Activated T-helper 17 cell treated with anti-CD3 and anti-CD28 coated beads, Interleukin-2, amount 50 U/mL, for 72 hours (primary cell): ENCODE data around the gene MKRN2. TPM values are rescaled to one million over a fixed set of nuclear protein-coding genes. Genes with fewer than 3 reads are reported as not detected.
"Not testable (repeated sequence)": the region's sequence is repeated elsewhere in the genome, so short reads cannot be mapped to it uniquely, and the experiment has no call there.

Experiments used
- ATAC-seq: fragments of 150-1000 bp; cut with Tn5 transposase; replicated peaks from 2 replicates; pipeline ENCODE4 v1.10.0; 2021; ENCODE audit warnings: mild to moderate bottlenecking, moderate library complexity
- H3K27ac Mint-ChIP-seq: one replicate; pipeline ENCODE4 v1.8.0; 2022; ENCODE audit warnings: mixed read lengths
- H3K27me3 Mint-ChIP-seq: one replicate; pipeline ENCODE4 v1.8.0; 2022; ENCODE audit warnings: mixed read lengths
- H3K36me3 Mint-ChIP-seq: one replicate; pipeline ENCODE4 v1.8.0; 2022; ENCODE audit warnings: low read depth, mild to moderate bottlenecking, mixed read lengths
- H3K4me1 Mint-ChIP-seq: one replicate; pipeline ENCODE4 v1.8.0; 2022; ENCODE audit warnings: mixed read lengths
- H3K4me3 Mint-ChIP-seq: one replicate; pipeline ENCODE4 v1.8.0; 2022; ENCODE audit warnings: mild to moderate bottlenecking, mixed read lengths
- H3K9me3 Mint-ChIP-seq: one replicate; pipeline ENCODE4 v1.8.0; 2022; ENCODE audit warnings: mixed read lengths
- total RNA-seq, 2 donors: library from RNA; stranded (reverse); gene quantifications; one replicate each; pipeline ENCODE4 v1.2.3, GENCODE V29; 2022

The MKRN2 gene
- total RNA-seq, 2 donors from 2014 or later, result 17.2 to 25.8 TPM

DNA sequence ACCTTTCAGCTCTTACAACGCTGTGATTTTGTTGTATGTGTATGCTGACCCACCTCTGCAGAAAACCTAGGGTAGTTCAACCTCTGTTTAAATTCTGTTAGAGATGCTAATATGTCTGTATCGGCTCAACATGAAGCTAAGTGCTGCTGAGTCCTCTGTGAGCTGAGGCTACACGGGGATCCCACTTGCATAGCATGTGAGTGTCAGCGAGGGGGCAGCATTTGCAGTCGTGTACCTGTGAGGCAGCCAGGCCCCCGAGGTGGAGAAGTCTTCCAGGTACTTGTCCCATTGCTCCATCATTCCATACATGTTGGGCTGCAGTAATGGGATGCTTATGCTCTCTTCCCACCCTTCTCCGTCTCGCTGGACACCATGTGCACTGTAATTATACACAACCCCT is 15.3 kb upstream of the MKRN2 start:
- no peaks in the 10 kb centered on the region for H3K9me3 Mint-ChIP-seq
- no peak for ATAC-seq

DNA sequence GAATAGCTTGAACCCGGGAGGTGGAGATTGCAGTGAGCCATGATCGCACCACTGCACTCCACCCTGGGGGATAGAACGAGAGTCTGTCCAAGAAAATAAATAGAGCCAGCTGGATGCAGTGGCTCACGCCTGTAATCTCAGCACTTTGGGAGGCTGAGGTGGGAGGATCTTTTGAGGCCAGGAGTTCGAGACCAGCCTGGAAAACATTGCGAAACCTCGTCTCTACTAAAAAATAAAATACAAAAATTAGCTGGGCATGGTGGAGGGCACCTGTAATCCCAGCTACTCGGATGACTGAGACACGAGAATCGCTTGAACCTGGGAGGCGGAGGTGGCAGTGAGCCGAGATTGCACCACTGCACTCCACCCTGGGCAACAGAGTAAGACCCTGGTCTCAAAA is 13.4 kb upstream of the MKRN2 start:
- H3K9me3 Mint-ChIP-seq, H3K4me1 Mint-ChIP-seq, ATAC-seq, H3K4me3 Mint-ChIP-seq, H3K36me3 Mint-ChIP-seq, H3K27me3 Mint-ChIP-seq: not testable (repeated sequence)
- H3K27ac Mint-ChIP-seq, result peak overlapping the region; percentile 67

More for the DNA sequence above, 15.3 kb upstream of the MKRN2 start:
- Mint-ChIP-seq H3K4me1 (no peaks in the 10 kb centered on the region), H3K27me3 (no peaks in the 10 kb centered on the region), H3K27ac (no peak overlapping the region), H3K36me3 (no peaks in the 10 kb centered on the region), H3K4me3 (no peak overlapping the region)

DNA sequence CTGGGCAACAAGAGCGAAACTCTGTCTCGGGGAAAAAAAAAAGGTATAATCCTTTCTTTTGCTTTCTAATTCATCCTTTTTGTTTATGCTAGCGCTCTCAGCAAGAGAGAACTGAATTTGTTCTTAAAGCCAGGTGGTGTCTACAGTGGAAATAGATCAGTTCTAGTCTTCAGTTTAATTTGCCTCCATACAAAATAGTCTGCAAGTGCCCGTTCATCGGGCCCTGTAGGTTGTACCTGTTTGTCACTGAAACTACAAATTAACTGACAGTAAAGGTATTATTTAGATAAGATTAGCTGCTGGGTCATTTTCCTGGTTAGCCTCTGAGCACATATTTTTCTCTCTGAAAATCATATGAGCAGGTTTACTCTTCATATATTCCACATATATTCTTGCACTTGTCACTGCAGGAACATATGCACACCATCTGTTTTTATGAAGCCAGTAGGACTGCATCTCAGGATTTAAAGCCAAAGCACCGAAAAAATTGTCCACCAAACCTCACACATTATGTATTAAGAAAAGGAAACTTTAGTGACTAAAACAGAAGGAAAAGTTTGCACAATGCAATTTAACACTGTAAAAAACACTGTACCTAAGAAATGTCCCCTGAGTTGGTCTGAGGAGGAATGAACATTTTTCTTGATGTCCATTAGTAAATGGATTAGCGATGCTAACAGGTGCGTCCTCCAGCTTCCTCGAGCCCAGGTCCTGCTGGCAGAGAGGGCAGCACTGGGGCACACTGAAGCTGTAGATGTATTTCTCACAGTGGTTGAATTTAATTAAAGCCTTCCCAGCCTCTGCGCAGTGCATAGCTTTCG is 12.0 kb upstream of the MKRN2 start:
- Mint-ChIP-seq H3K36me3 (no peaks in the 10 kb centered on the region), H3K27ac (no peak overlapping the region), H3K27me3 (no peaks in the 10 kb centered on the region), H3K4me1 (no peaks in the 10 kb centered on the region), H3K4me3 (no peak overlapping the region), H3K9me3 (no peaks in the 10 kb centered on the region)
- no peak for ATAC-seq

DNA sequence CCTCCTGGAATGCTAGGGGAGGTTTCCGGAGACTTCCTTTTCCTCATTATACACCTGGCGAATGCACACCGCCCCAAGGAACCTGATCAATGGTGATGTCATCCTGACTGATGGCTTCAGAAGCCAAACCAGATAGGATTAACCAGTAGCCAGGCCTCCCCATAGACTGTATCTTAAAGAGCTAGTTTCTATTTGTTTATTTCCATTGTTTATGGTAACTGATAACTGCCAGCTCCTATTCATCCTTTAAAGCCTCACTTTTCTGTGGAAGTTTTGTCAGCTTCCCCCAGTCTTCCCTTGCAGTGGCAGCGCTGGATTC is 11.5 kb upstream of the MKRN2 start, which contains the start of gene MKRN2OS:
Gene MKRN2OS (minus strand): TSS at position 27 of the 319 bp plus-strand sequence. CDS start 35 bp downstream, outside the sequence.
- no peak for ATAC-seq
- no peak within 1 kb of the TSS for H3K27ac Mint-ChIP-seq
- H3K4me3 Mint-ChIP-seq, result no peak within 1 kb of the TSS
- no peaks in the 10 kb centered on the region for H3K27me3 Mint-ChIP-seq
- no peaks in the 10 kb centered on the region for H3K9me3 Mint-ChIP-seq
- no peaks in the 10 kb centered on the region for H3K4me1 Mint-ChIP-seq
- H3K36me3 Mint-ChIP-seq, result no peaks in the 10 kb centered on the region

GRCh38 chr3:12549971-12550760 is 6.7 kb upstream of the MKRN2 start:
- Mint-ChIP-seq H3K27me3 (peaks cover 17% of the 10 kb centered on the region), H3K9me3 (no peaks in the 10 kb centered on the region), H3K4me3 (no peak overlapping the region), H3K36me3 (no peaks in the 10 kb centered on the region), H3K4me1 (no peaks in the 10 kb centered on the region), H3K27ac (no peak overlapping the region)
- no peak for ATAC-seq

DNA sequence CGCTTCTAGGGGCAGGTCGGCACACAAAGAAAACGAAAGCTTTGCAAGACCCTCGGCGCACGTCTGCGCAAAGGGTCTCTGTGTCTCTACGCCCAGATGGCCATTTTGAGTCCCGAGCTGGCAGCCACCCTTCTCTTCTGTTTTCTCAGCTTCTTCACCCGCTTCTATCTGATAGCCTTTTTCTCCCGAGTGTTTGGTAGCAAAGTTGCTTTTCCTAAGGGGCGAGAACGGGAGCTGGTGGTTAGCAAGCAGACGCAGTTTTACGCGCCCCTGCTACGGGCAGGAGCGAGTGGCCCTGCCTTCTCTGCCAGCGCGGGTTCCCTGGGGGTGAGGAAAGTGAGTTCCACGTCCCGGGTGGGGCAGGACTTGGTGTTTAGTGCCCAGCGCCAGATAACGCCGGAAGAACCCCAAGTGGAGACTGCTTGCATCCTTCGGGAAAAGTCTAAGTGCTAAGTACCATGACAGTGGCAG is 2.9 kb upstream of the MKRN2 start:
- peaks cover 25% of the 10 kb centered on the region for H3K4me1 Mint-ChIP-seq

DNA sequence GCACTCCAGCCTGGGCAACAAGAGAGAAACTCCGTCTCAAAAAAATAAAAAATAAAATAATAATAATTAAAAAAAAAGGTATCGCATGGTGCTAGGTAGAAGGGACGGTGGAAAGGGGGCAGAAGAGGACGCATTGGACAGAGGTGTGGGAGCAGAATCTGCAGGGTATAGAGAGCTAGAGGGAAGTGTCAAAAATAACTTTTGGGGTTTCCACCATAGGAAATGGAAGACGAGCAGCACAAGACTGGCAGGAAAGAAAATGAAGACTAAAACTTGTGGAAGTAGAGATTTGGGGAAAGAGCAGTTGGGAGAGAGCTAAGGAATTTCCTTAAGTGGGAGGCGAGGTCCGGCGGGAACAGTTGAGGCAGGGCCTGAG is 585 bp upstream of the MKRN2 start:
- Mint-ChIP-seq H3K27me3 (peaks cover 25% of the 10 kb centered on the region), H3K9me3 (no peaks in the 10 kb centered on the region), H3K4me3 (peak overlapping the region; percentile 91), H3K4me1 (peaks cover 44% of the 10 kb centered on the region), H3K27ac (peak overlapping the region; percentile 78), H3K36me3 (no peaks in the 10 kb centered on the region)
- ATAC-seq, result no peak

More for the DNA sequence above, 2.9 kb upstream of the MKRN2 start:
- no peaks in the 10 kb centered on the region for H3K36me3 Mint-ChIP-seq
- ATAC-seq, result no peak
- no peak overlapping the region for H3K27ac Mint-ChIP-seq
- H3K9me3 Mint-ChIP-seq, result no peaks in the 10 kb centered on the region
- peaks cover 25% of the 10 kb centered on the region for H3K27me3 Mint-ChIP-seq
- H3K4me3 Mint-ChIP-seq, result peak overlapping the region; percentile 74

- peak overlapping the region; percentile 91 for H3K4me3 Mint-ChIP-seq
- H3K4me1 Mint-ChIP-seq, result peaks cover 49% of the 10 kb centered on the region
- H3K9me3 Mint-ChIP-seq, result no peaks in the 10 kb centered on the region
- H3K27me3 Mint-ChIP-seq, result peaks cover 25% of the 10 kb centered on the region
- peak overlapping the region; percentile 93 for H3K27ac Mint-ChIP-seq
- ATAC-seq, result no peak
- H3K36me3 Mint-ChIP-seq, result no peaks in the 10 kb centered on the region
These were observed 700 bp downstream of the MKRN2 start for GRCh38 chr3:12557473-12558100.

GRCh38 chr3:12558706-12559105 is 1.8 kb downstream of the MKRN2 start:
- Mint-ChIP-seq H3K4me1 (peaks cover 51% of the 10 kb centered on the region), H3K4me3 (peak overlapping the region; percentile 91), H3K36me3 (no peaks in the 10 kb centered on the region), H3K27ac (peak overlapping the region; percentile 93), H3K27me3 (peaks cover 18% of the 10 kb centered on the region), H3K9me3 (no peaks in the 10 kb centered on the region)
- no peak for ATAC-seq

DNA sequence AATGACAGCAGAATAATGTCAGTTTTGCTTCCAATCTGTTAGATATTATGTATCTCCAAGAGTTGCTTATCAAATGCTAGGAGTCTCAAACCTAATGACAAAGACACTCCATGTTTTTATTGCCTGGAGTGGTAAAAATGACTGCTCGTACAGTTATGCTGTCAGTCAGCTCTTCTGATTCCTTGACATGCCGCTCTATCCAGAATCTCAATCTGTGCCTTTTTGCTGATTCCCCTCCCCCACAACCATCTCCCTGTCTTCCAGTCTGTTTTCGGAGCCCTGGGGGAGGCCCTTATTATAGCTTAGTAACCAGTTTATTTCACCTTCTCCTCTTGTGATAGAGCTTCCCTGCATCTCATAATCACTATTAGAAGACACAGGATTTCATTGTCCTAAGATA is 2.6 kb downstream of the MKRN2 start:
- Mint-ChIP-seq H3K36me3 (peaks cover 3% of the 10 kb centered on the region), H3K4me3 (peak overlapping the region; percentile 91)

GRCh38 chr3:12560505-12561190 is 3.8 kb downstream of the MKRN2 start:
- Mint-ChIP-seq H3K9me3 (no peaks in the 10 kb centered on the region), H3K4me3 (peak overlapping the region; percentile 56), H3K4me1 (peaks cover 54% of the 10 kb centered on the region), H3K27ac (peak overlapping the region; percentile 62), H3K27me3 (peaks cover 3% of the 10 kb centered on the region), H3K36me3 (peaks cover 13% of the 10 kb centered on the region)
- peak; percentile 60 for ATAC-seq

More for the DNA sequence above, 2.6 kb downstream of the MKRN2 start:
- Mint-ChIP-seq H3K27ac (peak overlapping the region; percentile 93), H3K9me3 (no peaks in the 10 kb centered on the region), H3K4me1 (peaks cover 53% of the 10 kb centered on the region), H3K27me3 (peaks cover 12% of the 10 kb centered on the region)
- ATAC-seq, result no peak

DNA sequence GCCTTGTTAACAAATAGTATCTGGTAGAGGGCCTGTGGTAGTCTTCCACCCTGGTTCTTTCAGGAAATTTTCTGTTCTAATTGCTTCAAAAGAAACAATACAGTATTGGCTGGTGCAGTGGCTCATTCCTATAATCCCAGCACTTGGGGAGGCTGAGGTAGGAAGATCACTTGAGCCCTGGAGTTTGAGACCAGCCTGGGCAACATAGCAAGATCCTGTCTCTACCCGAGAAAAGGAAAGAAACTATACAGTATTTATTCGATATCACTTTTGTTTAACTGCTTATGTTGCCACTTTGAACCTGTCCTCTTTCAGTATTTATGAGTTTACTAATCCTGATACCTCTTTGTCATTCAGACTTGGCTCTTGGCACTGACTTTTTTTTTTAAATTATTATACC is 4.5 kb downstream of the MKRN2 start:
- H3K36me3 Mint-ChIP-seq, result peaks cover 18% of the 10 kb centered on the region

GRCh38 chr3:12562451-12562850 is 5.6 kb downstream of the MKRN2 start:
- H3K27me3 Mint-ChIP-seq, result no peaks in the 10 kb centered on the region
- H3K4me1 Mint-ChIP-seq, result peaks cover 48% of the 10 kb centered on the region
- no peak overlapping the region for H3K27ac Mint-ChIP-seq
- H3K4me3 Mint-ChIP-seq, result no peak overlapping the region
- no peaks in the 10 kb centered on the region for H3K9me3 Mint-ChIP-seq
- H3K36me3 Mint-ChIP-seq, result peaks cover 18% of the 10 kb centered on the region
- ATAC-seq, result no peak

More for the DNA sequence above, 4.5 kb downstream of the MKRN2 start:
- ATAC-seq, result no peak
- Mint-ChIP-seq H3K27me3 (no peaks in the 10 kb centered on the region), H3K9me3 (no peaks in the 10 kb centered on the region), H3K4me1 (peaks cover 51% of the 10 kb centered on the region), H3K4me3 (peak overlapping the region; percentile 56), H3K27ac (peak overlapping the region; percentile 62)

GRCh38 chr3:12566976-12567375 is 10.1 kb downstream of the MKRN2 start:
- Mint-ChIP-seq H3K4me3 (no peak overlapping the region), H3K9me3 (no peaks in the 10 kb centered on the region), H3K27ac (no peak overlapping the region), H3K4me1 (peaks cover 14% of the 10 kb centered on the region), H3K36me3 (peaks cover 63% of the 10 kb centered on the region), H3K27me3 (no peaks in the 10 kb centered on the region)
- no peak for ATAC-seq
